HCT116 (cell line): ENCODE data around the gene ZNF439. TPM values are rescaled to one million over a fixed set of nuclear protein-coding genes. Genes with fewer than 3 reads are reported as not detected.

Experiments
- ATAC-seq: fragments of 200-7000 bp; cut with Tn5 transposase; 2 replicates; pipeline ENCODE4 v1.9.1; 2020; ENCODE audit warnings: mild to moderate bottlenecking, moderate library complexity
- BruUV-seq: library from RNA; stranded (reverse); fragments of 400-500 nt; replicated peaks from 2 replicates; lab custom pipeline; 2021; lab: Mats Ljungman, UMichigan
- CTCF ChIA-PET: fragments of 300-600 bp; sonication (Branson Sonifier 250); formaldehyde crosslinking; loops from one replicate; lab custom pipeline; 2021; ENCODE audit warnings: antibody characterized with exemption; lab: Charles Lee
- POLR2A ChIA-PET: fragments of 300-600, 350-600 bp; sonication (Branson Sonifier 250); formaldehyde crosslinking; loops from one replicate; lab custom pipeline; 2021; ENCODE audit warnings: antibody characterized with exemption; lab: Charles Lee
- RAD21 ChIA-PET, 2 experiments: fragments of 300-600 bp; sonication (Branson Sonifier 250); formaldehyde crosslinking; loops; one replicate each; lab custom pipeline; 2023; ENCODE audit warnings: low total read pairs in 2 of 2; ENCODE audit not compliant: uncharacterized antibody in 2 of 2, unreplicated experiment in 2 of 2, low non-redundant PET in 1 of 2; lab: Charles Lee
- DNase-seq: peaks from one replicate; pipeline ENCODE4 v3.0.0-alpha.2; 2010; ENCODE audit warnings: low read depth, low spot score
- H2AFZ ChIP-seq: fragments of 200-600 bp; shearing (Covaris generic), sonication (generic); 2 replicates; pipeline ENCODE4 v1.6.1; 2017; ENCODE audit warnings: low read depth, mixed run types, mixed read lengths, antibody characterized with exemption, low read length; ENCODE audit not compliant: poor library complexity, severe bottlenecking
- H3K27ac ChIP-seq: 2 replicates; pipeline ENCODE4 v1.5.1; 2012; ENCODE audit warnings: low read depth, low read length
- H3K27me3 ChIP-seq: fragments of 200-600 bp; sonication (generic); 2 replicates; pipeline ENCODE4 v1.6.1; 2016; ENCODE audit warnings: mixed run types, low read length, mixed read lengths; ENCODE audit not compliant: insufficient read depth
- H3K36me3 ChIP-seq, 2 experiments: fragments of 200-500 bp in 1 of 2; fragments of 200-600 bp in 1 of 2; sonication (Bioruptor generic) in 1 of 2; sonication (generic) in 1 of 2; 2 replicates each; pipeline versions ENCODE4 v1.5.1 to v1.6.1; 2014 to 2016; ENCODE audit warnings: low read length in 2 of 2, inconsistent platforms in 1 of 2, mixed read lengths in 1 of 2, mixed run types in 1 of 2; ENCODE audit not compliant: insufficient read depth in 2 of 2, control insufficient read depth in 1 of 2
- H3K4me1 ChIP-seq, 2 experiments: fragments of 200-600 bp in 1 of 2; sonication (generic) in 1 of 2; 2 replicates each; pipeline versions ENCODE4 v1.5.1 to v1.6.1; 2012 to 2017; ENCODE audit warnings: low read length in 2 of 2, inconsistent platforms in 1 of 2, mild to moderate bottlenecking in 1 of 2, mixed read lengths in 1 of 2, mixed run types in 1 of 2, moderate library complexity in 1 of 2; ENCODE audit not compliant: insufficient read depth in 2 of 2, control insufficient read depth in 1 of 2
- H3K4me2 ChIP-seq: fragments of 200-600 bp; sonication (generic); 2 replicates; pipeline ENCODE4 v1.6.1; 2017; ENCODE audit warnings: mixed run types, low read length, mixed read lengths
- H3K4me3 ChIP-seq, 2 experiments: fragments of 200-600 bp in 1 of 2; sonication (generic) in 1 of 2; replicated peaks in 1 of 2; 2 replicates each; pipeline ENCODE4 v1.5.1; 2011 to 2016; ENCODE audit warnings: low read length in 2 of 2, control low read depth in 1 of 2, low read depth in 1 of 2, mild to moderate bottlenecking in 1 of 2, mixed read lengths in 1 of 2, mixed run types in 1 of 2
- H3K79me2 ChIP-seq: fragments of 200-600 bp; sonication (generic); 2 replicates; pipeline ENCODE4 v1.6.1; 2017; ENCODE audit warnings: mild to moderate bottlenecking, mixed run types, low read length, moderate library complexity, mixed read lengths; ENCODE audit not compliant: insufficient read depth
- H3K9ac ChIP-seq: fragments of 200-600 bp; sonication (generic); 2 replicates; pipeline ENCODE4 v1.6.1; 2016; ENCODE audit warnings: low read length, mixed read lengths
- H3K9me2 ChIP-seq: fragments of 200-600 bp; sonication (generic), shearing (Covaris generic); 2 replicates; pipeline ENCODE4 v1.6.1; 2017; ENCODE audit warnings: mixed run types, mild to moderate bottlenecking, moderate library complexity; ENCODE audit not compliant: insufficient read depth
- H3K9me3 ChIP-seq, 2 experiments: fragments of 200-500 bp in 1 of 2; fragments of 200-600 bp in 1 of 2; sonication (Bioruptor generic) in 1 of 2; sonication (generic) in 1 of 2; 2 replicates each; pipeline ENCODE4 v1.6.1; 2014 to 2017; ENCODE audit warnings: low read length in 2 of 2, mixed read lengths in 2 of 2, inconsistent platforms in 1 of 2, low read depth in 1 of 2, mild to moderate bottlenecking in 1 of 2, mixed run types in 1 of 2, moderate library complexity in 1 of 2; ENCODE audit not compliant: control insufficient read depth in 1 of 2, insufficient read depth in 1 of 2
- H4K20me1 ChIP-seq: fragments of 200-600 bp; sonication (generic), shearing (Covaris generic); 2 replicates; pipeline ENCODE4 v1.6.1; 2017; ENCODE audit warnings: mixed run types, mild to moderate bottlenecking, moderate library complexity; ENCODE audit not compliant: insufficient read depth
- CBX3 ChIP-seq: IDR thresholded peaks from 2 replicates; pipeline ENCODE4 v1.6.1; 2012; ENCODE audit warnings: low read depth
- ELF1 ChIP-seq: IDR thresholded peaks from 2 replicates; pipeline ENCODE4 v1.6.1; 2012; ENCODE audit warnings: low read depth, borderline replicate concordance
- EZH2phosphoT487 ChIP-seq: fragments of 200-600 bp; IDR thresholded peaks from 2 replicates; pipeline ENCODE4 v1.6.1; 2018; ENCODE audit warnings: antibody characterized with exemption, borderline replicate concordance
- JUND ChIP-seq: IDR thresholded peaks from 2 replicates; pipeline ENCODE4 v1.6.1; 2012
- POLR2A ChIP-seq: IDR thresholded peaks from 2 replicates; pipeline ENCODE4 v1.7.0; 2011; ENCODE audit warnings: borderline replicate concordance; ENCODE audit not compliant: insufficient read depth, insufficient read length; ENCODE audit errors: extremely low read depth
- SIN3A ChIP-seq: IDR thresholded peaks from 2 replicates; pipeline ENCODE4 v1.6.1; 2012; ENCODE audit warnings: low read depth
- SRF ChIP-seq: IDR thresholded peaks from 2 replicates; pipeline ENCODE4 v1.6.1; 2012; ENCODE audit warnings: low read depth
- TCF7L2 ChIP-seq: IDR thresholded peaks from 2 replicates; pipeline ENCODE4 v1.7.0; 2011; ENCODE audit warnings: borderline replicate concordance, inconsistent platforms; ENCODE audit not compliant: insufficient read depth, insufficient read length; ENCODE audit errors: extremely low read depth
- YY1 ChIP-seq: IDR thresholded peaks from 2 replicates; pipeline ENCODE4 v1.6.1; 2011; ENCODE audit warnings: low read length, low read depth, moderate library complexity, mild to moderate bottlenecking; ENCODE audit not compliant: insufficient replicate concordance; ENCODE audit errors: extremely low read depth
- ZNF274 ChIP-seq: fragments of 200-500 bp; sonication (Bioruptor generic); IDR thresholded peaks from 2 replicates; pipeline ENCODE4 v1.6.1; 2014; ENCODE audit warnings: mild to moderate bottlenecking, low read depth, low read length, inconsistent platforms
- intact Hi-C: fragments of 100-400 bp; cut with micrococcal nuclease; formaldehyde crosslinking; loops from 2 replicates; pipeline ENCODE4 v1.10.0; 2022
- total RNA-seq: library from RNA; stranded (reverse); gene quantifications from one replicate; pipeline ENCODE4 v1.2.1, GENCODE V29; 2021; ENCODE audit not compliant: unreplicated experiment
- TF ChIP-seq, protein P1 (sequence below): IDR thresholded peaks from 2 replicates; pipeline ENCODE4 v1.6.1; 2012
- TF ChIP-seq, protein P2 (sequence below): IDR thresholded peaks from 2 replicates; pipeline ENCODE4 v1.6.1; 2011; ENCODE audit warnings: mild to moderate bottlenecking, low read length, moderate library complexity; ENCODE audit not compliant: insufficient replicate concordance; ENCODE audit errors: extremely low read depth
- TF ChIP-seq, protein P3 (sequence below): IDR thresholded peaks from 2 replicates; pipeline ENCODE4 v1.6.1; 2012; ENCODE audit warnings: low read depth
- TF ChIP-seq, protein P4 (sequence below): IDR thresholded peaks from 2 replicates; pipeline ENCODE4 v1.6.1; 2012

The ZNF439 gene
- total RNA-seq, 1 experiment from 2014 or later = not detected

DNA sequence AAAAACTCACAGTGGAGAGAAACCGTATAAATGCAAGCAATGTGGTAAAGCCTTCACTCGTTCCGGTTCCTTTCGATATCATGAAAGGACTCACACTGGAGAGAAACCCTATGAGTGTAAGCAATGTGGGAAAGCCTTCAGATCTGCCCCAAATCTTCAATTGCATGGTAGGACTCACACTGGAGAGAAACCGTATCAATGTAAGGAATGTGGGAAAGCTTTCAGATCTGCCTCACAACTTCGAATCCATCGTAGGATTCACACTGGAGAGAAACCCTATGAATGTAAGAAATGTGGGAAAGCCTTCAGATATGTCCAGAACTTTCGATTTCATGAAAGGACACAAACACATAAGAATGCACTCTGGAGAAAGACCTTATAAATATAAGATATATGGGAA is 19.7 kb downstream of the ZNF439 start:
- Histone ChIP-seq H3K9ac (no peak overlapping the region), H3K79me2 (no peaks in the 10 kb centered on the region), H3K36me3 (no peaks in the 10 kb centered on the region), H3K9me3 (peaks cover 9 to 27% of the 10 kb centered on the region in 2 experiments; a peak in 3 of 4 replicates), H3K4me3 (no peak overlapping the region), H3K4me2 (no peak overlapping the region), H3K27me3 (no peaks in the 10 kb centered on the region), H3K27ac (no peak overlapping the region), H3K9me2 (no peaks in the 10 kb centered on the region), H4K20me1 (no peaks in the 10 kb centered on the region), H3K4me1 (no peaks in the 10 kb centered on the region), H2AFZ (no peak overlapping the region)
- ChIA-PET POLR2A (no interaction called here), CTCF (no interaction called here), RAD21 (no interaction called here)
- ATAC-seq (no peak), DNase-seq (no peak)
- no TSS peak for BruUV-seq
- intact Hi-C loops = no loop called here
- no peak for TF ChIP-seq SRF
- no peak for TF ChIP-seq TCF7L2
- TF ChIP-seq, protein P1, sequence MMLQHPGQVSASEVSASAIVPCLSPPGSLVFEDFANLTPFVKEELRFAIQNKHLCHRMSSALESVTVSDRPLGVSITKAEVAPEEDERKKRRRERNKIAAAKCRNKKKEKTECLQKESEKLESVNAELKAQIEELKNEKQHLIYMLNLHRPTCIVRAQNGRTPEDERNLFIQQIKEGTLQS = no peak
- no peak for TF ChIP-seq YY1
- TF ChIP-seq, protein P2, sequence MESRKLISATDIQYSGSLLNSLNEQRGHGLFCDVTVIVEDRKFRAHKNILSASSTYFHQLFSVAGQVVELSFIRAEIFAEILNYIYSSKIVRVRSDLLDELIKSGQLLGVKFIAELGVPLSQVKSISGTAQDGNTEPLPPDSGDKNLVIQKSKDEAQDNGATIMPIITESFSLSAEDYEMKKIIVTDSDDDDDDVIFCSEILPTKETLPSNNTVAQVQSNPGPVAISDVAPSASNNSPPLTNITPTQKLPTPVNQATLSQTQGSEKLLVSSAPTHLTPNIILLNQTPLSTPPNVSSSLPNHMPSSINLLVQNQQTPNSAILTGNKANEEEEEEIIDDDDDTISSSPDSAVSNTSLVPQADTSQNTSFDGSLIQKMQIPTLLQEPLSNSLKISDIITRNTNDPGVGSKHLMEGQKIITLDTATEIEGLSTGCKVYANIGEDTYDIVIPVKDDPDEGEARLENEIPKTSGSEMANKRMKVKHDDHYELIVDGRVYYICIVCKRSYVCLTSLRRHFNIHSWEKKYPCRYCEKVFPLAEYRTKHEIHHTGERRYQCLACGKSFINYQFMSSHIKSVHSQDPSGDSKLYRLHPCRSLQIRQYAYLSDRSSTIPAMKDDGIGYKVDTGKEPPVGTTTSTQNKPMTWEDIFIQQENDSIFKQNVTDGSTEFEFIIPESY = no peak
- no peak for TF ChIP-seq POLR2A
- no peak for TF ChIP-seq ZNF274
- TF ChIP-seq, protein P3, sequence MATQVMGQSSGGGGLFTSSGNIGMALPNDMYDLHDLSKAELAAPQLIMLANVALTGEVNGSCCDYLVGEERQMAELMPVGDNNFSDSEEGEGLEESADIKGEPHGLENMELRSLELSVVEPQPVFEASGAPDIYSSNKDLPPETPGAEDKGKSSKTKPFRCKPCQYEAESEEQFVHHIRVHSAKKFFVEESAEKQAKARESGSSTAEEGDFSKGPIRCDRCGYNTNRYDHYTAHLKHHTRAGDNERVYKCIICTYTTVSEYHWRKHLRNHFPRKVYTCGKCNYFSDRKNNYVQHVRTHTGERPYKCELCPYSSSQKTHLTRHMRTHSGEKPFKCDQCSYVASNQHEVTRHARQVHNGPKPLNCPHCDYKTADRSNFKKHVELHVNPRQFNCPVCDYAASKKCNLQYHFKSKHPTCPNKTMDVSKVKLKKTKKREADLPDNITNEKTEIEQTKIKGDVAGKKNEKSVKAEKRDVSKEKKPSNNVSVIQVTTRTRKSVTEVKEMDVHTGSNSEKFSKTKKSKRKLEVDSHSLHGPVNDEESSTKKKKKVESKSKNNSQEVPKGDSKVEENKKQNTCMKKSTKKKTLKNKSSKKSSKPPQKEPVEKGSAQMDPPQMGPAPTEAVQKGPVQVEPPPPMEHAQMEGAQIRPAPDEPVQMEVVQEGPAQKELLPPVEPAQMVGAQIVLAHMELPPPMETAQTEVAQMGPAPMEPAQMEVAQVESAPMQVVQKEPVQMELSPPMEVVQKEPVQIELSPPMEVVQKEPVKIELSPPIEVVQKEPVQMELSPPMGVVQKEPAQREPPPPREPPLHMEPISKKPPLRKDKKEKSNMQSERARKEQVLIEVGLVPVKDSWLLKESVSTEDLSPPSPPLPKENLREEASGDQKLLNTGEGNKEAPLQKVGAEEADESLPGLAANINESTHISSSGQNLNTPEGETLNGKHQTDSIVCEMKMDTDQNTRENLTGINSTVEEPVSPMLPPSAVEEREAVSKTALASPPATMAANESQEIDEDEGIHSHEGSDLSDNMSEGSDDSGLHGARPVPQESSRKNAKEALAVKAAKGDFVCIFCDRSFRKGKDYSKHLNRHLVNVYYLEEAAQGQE = no peak
- TF ChIP-seq, protein P4, sequence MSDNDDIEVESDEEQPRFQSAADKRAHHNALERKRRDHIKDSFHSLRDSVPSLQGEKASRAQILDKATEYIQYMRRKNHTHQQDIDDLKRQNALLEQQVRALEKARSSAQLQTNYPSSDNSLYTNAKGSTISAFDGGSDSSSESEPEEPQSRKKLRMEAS = no peak
- no peak for TF ChIP-seq SIN3A
- no peak for TF ChIP-seq ELF1
- TF ChIP-seq CBX3 = no peak
- no peak for TF ChIP-seq JUND
- no peak for TF ChIP-seq EZH2phosphoT487
